Activated CD8-positive, alpha-beta memory T cell treated with anti-CD3 and anti-CD28 coated beads for 4 hours (primary cell): ENCODE results near the gene IREB2.
"Not testable (repeated sequence)": the region's sequence is repeated elsewhere in the genome, so short reads cannot be mapped to it uniquely, and the experiment has no call there.

Experiments used
- DNase-seq, 2 donors: peaks; one replicate each; pipeline ENCODE4 v3.0.0-alpha.2; 2020; ENCODE audit warnings: low read depth in 2 of 2

IREB2 gene, protein sequence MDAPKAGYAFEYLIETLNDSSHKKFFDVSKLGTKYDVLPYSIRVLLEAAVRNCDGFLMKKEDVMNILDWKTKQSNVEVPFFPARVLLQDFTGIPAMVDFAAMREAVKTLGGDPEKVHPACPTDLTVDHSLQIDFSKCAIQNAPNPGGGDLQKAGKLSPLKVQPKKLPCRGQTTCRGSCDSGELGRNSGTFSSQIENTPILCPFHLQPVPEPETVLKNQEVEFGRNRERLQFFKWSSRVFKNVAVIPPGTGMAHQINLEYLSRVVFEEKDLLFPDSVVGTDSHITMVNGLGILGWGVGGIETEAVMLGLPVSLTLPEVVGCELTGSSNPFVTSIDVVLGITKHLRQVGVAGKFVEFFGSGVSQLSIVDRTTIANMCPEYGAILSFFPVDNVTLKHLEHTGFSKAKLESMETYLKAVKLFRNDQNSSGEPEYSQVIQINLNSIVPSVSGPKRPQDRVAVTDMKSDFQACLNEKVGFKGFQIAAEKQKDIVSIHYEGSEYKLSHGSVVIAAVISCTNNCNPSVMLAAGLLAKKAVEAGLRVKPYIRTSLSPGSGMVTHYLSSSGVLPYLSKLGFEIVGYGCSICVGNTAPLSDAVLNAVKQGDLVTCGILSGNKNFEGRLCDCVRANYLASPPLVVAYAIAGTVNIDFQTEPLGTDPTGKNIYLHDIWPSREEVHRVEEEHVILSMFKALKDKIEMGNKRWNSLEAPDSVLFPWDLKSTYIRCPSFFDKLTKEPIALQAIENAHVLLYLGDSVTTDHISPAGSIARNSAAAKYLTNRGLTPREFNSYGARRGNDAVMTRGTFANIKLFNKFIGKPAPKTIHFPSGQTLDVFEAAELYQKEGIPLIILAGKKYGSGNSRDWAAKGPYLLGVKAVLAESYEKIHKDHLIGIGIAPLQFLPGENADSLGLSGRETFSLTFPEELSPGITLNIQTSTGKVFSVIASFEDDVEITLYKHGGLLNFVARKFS

DNA sequence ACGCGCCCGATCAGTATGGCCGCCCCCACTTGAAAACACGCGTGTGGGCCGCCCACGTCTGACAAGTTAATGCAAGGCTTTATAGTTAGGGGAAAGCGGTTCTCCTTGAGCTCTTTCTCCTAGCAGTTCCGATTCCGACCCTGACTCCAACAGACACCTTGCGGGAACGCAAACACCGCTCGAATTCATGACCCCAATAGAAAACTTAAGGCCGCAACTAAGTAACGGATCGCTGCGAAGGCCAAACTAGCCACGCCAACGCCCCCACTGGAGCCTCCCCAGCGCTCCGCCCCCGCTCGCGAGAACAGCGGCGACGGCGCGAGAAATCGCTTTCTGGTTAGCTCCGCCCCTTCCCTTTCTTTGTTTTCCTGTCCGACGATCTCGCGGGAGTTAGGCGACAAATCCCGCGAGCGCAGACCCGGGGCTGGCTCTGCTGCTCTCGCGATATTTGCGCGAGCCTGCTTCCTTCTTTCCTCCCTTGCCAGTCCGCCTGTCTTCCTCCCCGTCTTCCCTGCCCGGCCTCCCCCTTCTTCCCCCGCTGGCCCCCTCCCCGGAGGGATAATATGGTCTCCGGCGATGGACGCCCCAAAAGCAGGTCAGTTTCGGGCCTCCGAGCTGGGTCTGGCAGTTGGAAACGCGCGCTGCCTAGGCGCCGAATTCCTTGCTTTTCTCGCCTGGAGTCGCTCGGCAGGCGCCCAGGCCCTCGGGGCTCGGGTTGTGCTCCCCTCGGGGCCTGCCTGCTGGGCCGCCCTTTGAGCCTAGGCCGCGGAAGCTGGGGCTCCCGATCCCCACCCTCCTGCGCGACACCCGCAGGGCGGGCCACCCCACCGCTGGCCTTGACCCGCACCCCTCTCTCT is at the start of gene IREB2:
Gene IREB2, plus strand, starts transcription at position 455 of the 857 bp plus-strand sequence. Its CDS starts 122 bp downstream, at position 577.
- DNase-seq, result peak; percentile 95

DNA sequence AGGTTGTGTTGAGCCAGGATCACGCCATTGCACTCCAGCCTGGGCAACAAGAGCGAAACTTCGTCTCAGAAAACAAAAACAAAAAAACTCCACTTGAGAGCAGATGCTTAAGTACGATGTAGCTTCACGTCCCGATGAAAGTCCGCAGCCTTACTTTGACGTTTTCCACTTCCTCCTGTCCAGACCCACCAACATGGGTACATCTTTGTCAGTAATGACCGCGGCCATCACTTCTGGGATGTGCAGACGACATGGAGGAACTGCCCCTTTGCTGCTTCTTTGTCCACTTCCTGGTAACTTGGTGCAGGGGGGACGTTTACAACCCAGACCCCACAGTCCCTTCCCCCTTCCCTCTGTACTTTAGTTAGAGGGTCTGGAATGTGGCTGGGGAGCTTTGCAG is 49.2 kb upstream of the IREB2 start:
- no peak for DNase-seq

GRCh38 chr15:78389322-78389721 is 48.7 kb upstream of the IREB2 start:
- no peak for DNase-seq

DNA sequence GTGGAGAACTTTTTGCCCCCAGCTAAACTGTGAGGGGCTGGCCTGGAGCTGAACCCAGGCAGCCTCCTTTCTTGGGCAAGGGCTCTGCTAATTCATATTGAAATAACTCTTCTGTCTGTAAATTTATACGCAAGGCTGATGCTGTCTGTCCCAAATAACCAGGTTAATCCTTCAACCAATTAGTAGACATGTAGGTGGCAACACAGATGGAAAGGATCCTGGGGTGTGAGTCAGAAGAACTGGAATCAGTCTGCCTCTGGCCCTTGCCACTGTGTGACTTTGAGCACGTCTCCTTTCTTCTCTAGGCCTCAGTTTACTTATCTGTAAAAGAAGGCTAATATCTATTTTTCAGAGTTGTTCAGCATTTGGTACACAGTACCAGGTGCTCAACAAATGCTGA is 48.3 kb upstream of the IREB2 start:
- DNase-seq, result no peak

DNA sequence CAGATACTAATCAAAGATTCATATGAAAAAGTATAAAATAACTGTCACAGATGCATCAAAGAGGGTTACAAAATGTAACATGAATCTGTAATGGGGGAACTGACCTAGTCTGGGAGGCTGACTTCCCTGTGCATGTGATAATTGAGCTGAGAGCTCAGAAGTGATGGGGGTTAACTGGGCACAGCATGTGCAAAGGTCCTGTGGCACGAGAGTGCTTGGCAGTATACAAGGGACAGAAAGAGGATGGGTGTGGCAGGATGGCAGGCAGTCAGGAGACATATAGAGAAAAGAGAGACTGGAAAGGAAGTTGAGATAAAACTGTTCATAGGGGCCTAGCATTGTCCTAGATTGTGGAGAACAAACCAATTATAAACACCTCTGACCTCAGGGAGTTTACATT is 47.8 kb upstream of the IREB2 start:
- no peak for DNase-seq

GRCh38 chr15:78390826-78391225 is 47.2 kb upstream of the IREB2 start:
- no peak for DNase-seq

- no peak for DNase-seq
Observed at GRCh38 chr15:78391781-78392180, 46.2 kb upstream of the IREB2 start.

GRCh38 chr15:78392430-78392829 is 45.6 kb upstream of the IREB2 start:
- DNase-seq, result no peak

GRCh38 chr15:78393137-78393536 is 44.9 kb upstream of the IREB2 start:
- no peak for DNase-seq

- no peak for DNase-seq
Observed at GRCh38 chr15:78394026-78394425, 44.0 kb upstream of the IREB2 start.

- DNase-seq, result no peak
Observed at GRCh38 chr15:78394981-78395616, 42.9 kb upstream of the IREB2 start.

- no peak for DNase-seq
Observed at GRCh38 chr15:78396186-78396814, 41.7 kb upstream of the IREB2 start.

- DNase-seq, result no peak
Observed at GRCh38 chr15:78396976-78397375, 41.0 kb upstream of the IREB2 start.

GRCh38 chr15:78397382-78397781 is 40.6 kb upstream of the IREB2 start:
- DNase-seq, result no peak

- no peak for DNase-seq
Observed at GRCh38 chr15:78398076-78398825, 39.8 kb upstream of the IREB2 start.

GRCh38 chr15:78399091-78399490 is 38.9 kb upstream of the IREB2 start:
- no peak for DNase-seq

DNA sequence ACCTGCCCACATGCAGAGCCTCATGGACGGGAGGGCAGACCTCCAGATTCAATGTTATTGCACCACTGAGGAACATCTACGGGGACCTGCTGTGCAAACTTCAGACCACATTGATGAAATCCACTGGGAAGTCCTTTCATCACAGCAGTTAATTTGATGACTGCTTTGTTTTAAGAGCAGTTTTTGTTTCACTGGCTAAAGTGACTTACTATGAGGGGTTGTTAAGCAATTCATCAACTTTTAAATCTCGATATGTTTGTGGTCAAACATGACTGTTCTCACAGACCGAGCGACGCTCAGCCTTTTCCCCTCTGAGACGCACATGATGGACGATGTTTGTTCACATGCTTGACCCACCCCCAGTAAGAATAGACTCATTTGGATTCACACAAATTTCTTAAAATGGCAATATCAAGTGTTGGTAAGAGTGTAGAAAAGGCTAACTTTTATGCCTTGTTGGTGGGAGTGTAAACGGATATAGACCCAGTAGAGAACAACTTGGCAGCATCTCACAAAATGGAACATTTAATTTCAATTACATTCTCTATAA is 35.9 kb upstream of the IREB2 start:
- DNase-seq, result no peak

DNA sequence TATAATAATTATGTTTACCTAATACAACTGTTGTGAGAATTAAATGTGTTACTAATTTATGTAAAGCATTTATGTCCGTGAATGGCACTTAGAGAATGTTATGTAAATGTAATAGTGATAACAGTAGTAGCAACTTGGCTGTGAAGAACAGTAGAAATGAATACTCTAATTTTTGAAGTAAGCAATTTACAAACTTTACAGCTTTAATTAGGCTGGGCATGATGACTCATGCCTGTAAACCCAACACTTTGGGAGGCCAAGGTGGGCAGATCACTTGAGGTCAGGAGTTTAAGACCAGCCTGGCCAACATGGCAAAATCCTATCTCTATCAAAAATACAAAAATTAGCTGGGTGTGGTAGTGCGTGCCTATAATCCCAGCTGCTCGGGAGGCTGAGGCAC is 33.9 kb upstream of the IREB2 start:
- DNase-seq, result no peak

DNA sequence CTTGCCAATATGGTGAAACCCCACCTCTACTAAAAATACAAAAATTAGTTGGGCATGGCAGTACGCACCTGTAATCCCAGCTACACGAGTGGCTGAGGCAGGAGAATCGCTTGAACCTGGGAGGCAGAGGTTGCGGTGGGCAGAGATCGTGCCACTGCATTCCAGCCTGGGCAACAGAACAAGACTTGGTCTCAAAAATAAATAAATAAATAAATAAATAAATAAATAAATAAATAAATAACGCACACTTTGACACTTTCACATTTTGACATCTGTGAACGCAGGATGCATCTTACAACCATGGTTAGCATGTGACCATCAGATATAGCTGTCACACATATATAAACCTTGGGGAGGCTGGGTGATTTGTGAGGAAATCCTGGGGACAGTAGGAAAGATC is 33.2 kb upstream of the IREB2 start:
- DNase-seq, result not testable (repeated sequence)
